GM19240 (cell line): Measurements from ENCODE around the gene COL8A2.
"Not testable (repeated sequence)": the region's sequence is repeated elsewhere in the genome, so short reads cannot be mapped to it uniquely, and the experiment has no call there.

Experiments
- DNase-seq: peaks from one replicate; pipeline ENCODE4 v3.0.0; 2011; ENCODE audit warnings: low spot score; ENCODE audit not compliant: insufficient read length

Gene COL8A2

DNA sequence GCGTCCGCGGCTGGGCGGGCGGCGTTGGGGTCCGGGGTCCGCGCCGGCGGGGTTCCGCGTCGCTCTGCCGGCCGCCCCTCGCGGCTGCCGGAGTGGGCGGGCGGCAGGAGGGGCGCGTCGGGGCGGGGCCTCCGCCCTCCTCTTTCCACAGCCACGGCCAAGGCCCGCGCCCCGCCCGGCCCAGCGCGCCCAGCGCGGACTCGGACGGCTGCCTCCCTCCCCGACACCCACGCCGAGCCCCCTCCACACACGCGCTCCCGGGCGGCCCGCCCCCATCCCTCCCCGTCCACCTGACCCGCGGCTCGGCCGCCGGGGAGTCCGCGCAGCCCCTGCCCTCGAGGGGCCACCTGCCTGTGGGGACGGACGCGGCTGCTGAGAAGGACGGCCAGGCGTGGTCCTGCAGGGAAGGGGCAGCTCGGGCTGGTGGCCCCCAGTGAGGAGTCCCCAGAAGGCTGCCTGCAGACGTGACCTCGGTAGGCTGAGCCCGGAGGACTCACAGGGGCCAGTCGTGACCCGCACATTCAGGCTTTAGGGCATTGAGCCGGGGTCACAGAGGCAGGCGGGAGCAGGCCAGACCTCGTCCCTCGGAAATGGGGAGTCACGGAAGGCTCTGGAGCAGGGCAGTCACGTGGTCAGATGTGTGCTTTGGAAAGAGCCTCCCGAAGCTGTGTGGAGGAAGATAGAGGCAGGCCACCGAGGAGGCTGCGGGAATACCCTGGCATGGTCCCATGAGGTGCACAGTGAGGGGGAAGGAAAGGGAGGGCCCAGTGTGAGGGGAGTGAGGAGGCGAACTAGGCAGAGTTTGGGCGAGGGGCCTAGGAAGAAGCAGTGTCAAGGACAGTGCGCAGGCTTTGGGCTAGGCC is at the start of gene COL8A2:
Gene COL8A2, minus strand, starts transcription at position 94 of the 863 bp plus-strand sequence. CDS start 24,980 bp downstream, outside the sequence.
- DNase-seq: no peak

GRCh38 chr1:36174713-36175112 is 49.7 kb upstream of the COL8A2 start:
- DNase-seq: no peak

DNA sequence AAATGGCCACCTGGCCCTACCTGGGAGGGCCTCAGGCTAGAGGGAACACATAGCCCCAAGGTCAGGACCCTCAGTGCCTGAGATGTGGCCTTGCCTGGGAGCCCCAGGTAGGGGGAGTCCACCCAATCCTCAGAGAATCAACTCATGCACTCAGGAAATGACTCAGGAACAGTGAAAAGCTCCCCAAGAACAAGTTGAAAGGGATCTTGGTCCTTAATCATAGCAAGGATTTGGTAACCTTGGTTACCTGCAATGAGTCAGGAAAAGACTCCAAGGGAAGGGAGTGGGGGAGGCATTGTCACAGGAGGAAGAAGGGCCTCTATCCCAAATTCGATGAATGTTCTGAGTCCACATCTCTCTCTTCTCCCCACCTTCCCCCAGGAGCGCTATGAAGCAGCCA is 48.0 kb upstream of the COL8A2 start:
- no peak for DNase-seq

DNA sequence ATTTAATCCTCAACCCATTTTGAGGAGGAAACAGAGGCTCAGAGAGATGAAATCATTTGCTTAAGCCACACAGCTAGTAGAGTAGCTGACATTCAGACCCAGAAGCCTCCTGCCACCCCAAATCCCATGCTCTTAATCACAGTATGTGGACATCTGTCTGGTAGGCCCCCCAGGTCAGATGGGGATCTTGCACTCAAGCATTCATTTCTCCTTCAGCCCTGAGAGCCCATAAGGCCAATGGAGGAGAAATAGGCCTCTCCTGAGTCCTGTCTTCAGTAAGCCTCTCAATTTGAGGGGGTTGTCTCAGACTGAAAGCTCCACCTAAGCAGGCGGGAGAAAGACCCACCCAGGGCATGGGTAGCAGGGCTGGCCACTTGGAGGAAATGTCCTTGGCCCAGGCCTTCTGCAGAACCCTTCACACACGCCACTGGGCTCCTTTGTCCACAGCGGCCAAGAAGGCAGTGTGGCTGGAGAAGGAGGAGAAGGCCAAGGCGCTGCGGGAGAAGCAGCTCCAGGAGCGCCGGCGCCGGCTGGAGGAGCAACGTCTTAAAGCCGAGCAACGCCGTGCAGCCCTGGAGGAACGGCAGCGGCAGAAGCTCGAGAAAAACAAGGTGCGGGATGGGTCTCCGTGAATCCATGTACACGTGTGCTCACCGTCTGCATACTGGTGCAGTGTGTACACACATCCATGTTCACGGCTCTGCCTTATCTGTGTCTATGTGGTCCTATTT is 47.2 kb upstream of the COL8A2 start:
- DNase-seq: no peak

DNA sequence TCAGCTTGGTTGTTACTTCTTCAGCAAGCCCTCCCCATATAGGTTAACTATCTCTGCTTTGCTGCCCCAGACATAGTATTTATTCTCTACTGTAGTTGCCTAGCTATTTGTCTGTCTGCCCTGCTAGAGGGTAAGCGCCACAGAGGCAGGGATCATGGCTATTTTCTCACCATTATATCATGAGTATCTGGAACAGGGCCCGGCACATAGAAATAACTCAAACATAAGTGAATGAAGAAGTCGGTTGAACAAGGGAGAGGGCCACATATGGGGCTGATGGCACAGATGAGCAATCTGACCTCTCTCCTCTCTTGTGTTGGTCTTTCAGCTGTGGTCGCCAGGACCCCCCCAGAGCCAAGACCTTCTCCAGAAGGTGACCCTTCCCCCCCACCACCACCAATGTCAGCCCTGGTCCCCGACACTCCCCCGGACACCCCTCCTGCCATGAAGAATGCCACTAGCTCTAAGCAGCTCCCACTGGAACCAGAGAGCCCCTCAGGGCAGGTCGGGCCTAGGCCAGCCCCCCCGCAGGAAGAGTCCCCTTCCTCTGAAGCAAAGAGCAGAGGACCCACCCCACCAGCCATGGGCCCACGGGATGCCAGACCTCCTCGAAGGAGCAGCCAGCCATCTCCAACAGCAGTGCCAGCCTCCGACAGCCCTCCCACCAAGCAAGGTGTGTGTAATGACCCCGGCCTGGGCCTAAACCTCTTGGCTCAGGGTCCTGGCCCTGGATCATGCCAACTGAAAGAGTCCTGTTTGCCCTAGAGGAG is 45.8 kb upstream of the COL8A2 start:
- DNase-seq: no peak

DNA sequence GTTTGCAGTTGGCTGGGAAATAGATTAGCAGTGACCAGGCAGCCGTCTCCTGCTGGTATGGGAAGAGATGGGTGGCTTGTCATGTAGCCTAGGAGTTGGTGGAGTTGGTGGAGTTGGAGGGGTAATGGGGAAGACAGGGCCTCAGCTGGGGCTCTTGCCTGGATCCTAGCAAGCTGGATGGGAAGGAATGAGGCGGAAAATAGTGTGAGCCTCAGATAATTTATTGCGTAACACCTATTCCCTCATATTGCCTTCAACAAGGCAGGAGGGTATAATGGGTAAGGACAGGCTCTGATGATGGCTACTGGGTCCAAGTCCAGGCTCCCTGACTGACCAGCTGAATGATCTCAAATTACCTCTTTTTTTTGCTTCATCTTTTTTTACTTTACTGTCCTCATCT is 43.5 kb upstream of the COL8A2 start:
- no peak for DNase-seq

GRCh38 chr1:36166938-36167905 is 42.2 kb upstream of the COL8A2 start:
- no peak for DNase-seq

DNA sequence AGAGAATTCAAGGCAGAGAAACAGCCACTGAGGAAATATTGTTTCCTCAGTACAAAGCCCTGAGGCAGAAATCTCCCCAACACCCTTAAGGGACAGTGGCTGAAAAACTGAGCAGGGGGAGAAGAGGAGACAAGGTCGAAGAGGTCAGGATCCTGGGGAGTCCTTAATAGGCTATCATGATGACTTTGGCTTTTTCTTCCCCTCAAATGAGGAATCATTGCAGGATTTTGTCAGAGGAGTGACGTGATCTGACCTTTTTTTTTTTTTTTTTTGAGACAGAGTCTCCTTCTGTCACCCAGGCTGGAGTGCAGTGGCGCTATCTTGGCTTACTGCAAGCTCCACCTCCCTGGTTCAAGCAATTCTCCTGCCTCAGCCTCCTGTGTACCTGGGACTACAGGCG is 41.1 kb upstream of the COL8A2 start:
- DNase-seq: no peak

DNA sequence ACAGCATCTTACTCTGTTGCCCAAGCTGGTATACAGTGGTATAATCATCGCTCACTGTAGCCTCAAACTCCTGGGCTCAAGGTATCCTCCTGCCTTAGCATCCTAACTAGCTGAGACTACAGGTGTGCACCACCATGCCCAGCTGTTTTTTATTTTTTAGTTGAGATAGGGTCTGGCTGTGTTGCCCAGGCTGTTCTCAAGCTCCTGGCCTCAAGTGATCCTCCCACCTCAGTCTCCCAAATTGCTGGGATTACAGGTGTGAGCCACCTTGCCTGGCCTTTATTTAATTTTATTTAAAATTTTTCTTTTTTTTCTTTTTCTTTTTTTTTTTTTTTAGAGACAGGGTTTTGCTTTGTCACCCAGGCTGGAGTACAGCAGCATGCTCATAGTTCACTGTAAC is 40.1 kb upstream of the COL8A2 start:
- DNase-seq: no peak

DNA sequence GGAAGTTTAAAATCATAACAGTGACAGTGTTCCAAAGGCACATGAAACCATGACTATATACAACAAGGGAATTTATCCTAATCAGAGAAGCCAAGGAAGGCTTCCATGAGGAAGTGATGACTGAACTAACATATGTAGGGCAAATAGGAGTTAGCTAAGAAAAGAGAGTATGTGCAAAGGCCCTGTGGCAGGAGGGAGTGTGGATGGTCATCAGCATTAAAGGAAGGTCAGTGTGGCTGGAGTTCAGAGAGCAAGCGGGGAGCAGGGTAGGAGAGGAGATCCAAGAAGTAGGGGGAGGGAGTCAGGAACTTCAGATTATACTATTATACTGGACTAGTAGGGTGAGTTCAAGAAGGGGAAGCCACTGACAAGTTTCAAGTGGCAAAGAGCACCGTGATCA is 39.3 kb upstream of the COL8A2 start:
- no peak for DNase-seq

GRCh38 chr1:36163426-36163825 is 38.4 kb upstream of the COL8A2 start:
- DNase-seq: no peak

GRCh38 chr1:36162680-36163239 is 37.7 kb upstream of the COL8A2 start:
- DNase-seq: no peak

DNA sequence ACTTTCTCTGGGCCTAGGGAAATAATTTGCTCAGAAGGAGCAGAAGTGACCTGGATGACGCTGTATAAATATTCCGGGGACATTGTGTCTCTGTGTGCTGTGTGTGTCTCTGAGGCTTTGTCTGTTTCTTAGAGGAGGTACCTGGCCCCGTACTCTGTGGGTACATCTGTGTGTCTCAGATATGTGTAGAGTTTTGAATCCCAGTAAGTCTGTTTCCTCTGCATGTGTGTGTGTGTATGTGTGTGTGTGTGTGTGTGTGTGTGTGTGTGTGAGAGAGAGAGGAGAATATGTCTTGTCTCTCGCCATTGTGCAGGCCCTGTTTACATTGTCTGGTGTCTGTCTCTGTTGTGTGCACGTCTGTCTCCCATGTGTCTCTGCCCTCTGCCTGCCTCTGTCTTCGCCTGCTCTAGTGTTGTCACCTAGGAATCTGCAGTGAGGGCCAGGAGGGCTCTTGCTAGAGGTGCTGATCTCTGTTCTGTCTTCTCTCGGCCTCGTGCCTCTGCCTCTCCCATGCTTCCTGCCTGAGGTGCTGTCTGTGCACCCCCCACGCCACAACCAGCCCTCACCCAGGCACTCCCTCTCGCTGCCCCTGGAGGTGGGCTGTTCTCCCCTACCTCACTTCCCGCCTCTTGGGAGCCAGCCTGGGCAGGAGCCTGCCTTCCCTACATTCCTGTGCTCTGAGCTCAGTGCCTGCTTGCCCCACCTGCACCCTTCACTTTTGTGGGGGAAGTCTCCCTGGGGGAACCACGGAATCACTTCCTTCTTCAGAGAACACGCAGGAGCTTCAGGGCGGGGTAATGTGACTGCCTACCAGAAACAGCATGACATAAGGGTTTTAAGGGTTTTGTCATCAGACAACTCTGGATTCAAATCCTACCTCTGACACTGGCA is 36.9 kb upstream of the COL8A2 start:
- no peak for DNase-seq

DNA sequence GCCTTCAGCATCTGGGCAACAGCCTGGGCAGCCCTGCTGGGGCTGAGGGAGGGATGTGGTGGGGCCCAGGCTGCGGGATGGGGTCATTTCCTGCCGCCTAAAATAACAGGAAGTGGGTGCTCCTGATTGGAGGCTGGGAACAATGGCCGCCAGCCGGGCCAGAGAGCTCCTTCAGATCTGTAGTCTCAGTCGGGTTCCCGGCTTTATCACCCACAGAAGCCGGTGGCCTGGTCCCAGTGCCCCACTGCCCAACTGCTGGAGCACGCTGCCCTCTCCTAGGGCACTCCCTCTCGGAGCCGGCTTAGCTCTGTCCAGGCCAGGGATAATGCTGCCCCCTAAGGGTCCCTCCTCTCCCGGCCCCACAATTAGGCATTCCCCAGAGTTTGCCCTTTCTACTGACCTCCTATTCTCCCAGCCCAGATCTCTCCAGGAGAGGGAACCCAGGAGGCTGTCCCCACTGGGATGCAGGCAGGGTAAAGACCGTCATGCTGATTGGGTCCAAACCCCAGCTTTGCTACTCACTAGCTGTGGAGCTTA is 36.0 kb upstream of the COL8A2 start:
- no peak for DNase-seq

GRCh38 chr1:36160388-36160948 is 35.4 kb upstream of the COL8A2 start:
- no peak for DNase-seq

DNA sequence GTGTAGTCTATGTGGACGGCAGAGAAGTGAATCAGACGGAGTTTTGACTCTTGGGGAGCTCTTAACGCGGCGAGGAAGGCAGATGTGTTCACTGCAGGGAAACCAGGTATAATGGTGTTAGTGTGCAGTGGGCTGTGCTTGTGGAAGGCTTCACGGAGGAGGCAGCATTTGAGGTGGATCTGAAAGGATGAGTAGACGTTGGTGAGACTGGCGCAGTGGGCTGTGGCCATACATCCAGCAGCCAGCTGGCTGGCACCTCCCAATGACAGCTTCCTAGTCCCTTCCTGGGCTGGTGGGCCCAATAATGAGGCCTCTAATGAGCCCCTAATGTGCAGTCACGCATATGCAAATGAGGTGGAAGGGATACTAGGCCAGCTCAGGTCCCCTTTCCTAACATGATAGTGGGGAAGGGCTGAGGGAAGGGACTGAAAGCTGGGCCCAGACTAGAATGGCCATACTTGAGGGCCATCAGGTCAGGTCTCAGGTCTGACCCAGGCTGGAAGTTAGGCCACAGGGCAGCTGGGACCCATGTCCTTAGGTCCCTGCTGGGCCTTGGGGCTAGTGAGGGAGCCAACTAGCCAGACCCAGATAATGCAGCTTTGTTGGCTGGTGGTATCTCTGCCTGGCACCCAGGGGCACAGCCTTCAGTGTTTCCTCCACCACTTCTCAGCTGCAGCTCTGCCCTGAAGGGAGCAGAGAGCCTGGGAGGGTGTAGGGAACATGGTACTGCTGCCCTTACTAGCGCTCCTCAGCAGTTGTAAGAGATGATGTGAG is 34.8 kb upstream of the COL8A2 start:
- no peak for DNase-seq

DNA sequence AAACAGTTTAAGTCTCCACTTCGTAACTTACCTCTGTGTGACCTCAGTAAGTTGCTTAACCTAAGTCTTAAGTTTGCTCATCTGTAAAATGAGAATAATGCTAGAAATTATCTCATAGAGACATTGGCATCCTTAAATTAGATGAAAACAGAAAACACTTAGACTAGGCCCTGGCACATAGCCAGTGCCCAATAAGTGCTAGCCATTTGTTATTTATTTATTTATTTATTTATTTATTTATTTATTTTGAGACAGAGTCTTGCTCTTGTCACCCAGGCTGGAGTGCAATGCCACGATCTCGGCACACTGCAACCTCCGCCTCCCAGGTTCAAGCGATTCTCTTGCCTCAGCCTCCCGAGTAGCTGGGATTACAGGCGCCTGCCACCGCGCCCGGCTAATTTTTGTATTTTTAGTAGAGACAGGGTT is 33.8 kb upstream of the COL8A2 start:
- not testable (repeated sequence) for DNase-seq
